Neural cell (in vitro differentiated cells): ENCODE measurements around the gene NHS. TPM values are rescaled to one million over a fixed set of nuclear protein-coding genes. Genes with fewer than 3 reads are reported as not detected.

Experiments
- H2AFZ ChIP-seq: fragments of 200-600, 300-800 bp; sonication (generic), shearing (Covaris generic); 2 replicates; pipeline ENCODE4 v1.6.0; 2014; ENCODE audit warnings: low read depth, mild to moderate bottlenecking, antibody characterized with exemption, low read length, moderate library complexity
- H3F3A ChIP-seq: fragments of 200-600 bp; shearing (Covaris generic); 2 replicates; pipeline ENCODE4 v1.6.1; 2016; ENCODE audit warnings: mild to moderate bottlenecking, moderate library complexity, mixed read lengths, antibody characterized with exemption, low read length; ENCODE audit not compliant: insufficient read depth, poor library complexity, severe bottlenecking
- H3K27ac ChIP-seq: fragments of 200-600, 300-800 bp; sonication (generic), shearing (Covaris generic); 2 replicates; pipeline ENCODE4 v1.5.1; 2014; ENCODE audit warnings: mild to moderate bottlenecking, low read length, moderate library complexity
- H3K27me3 ChIP-seq: fragments of 300-800, 200-600 bp; sonication (generic), shearing (Covaris generic); 2 replicates; pipeline ENCODE4 v1.6.0; 2014; ENCODE audit warnings: mild to moderate bottlenecking, low read depth, low read length, moderate library complexity; ENCODE audit not compliant: insufficient read depth
- H3K36me3 ChIP-seq: fragments of 300-800, 200-600 bp; sonication (generic), shearing (Covaris generic); 2 replicates; pipeline ENCODE4 v1.5.1; 2014; ENCODE audit warnings: mild to moderate bottlenecking, antibody characterized with exemption, low read length, moderate library complexity; ENCODE audit not compliant: insufficient read depth
- H3K4me2 ChIP-seq: fragments of 300-800, 200-600 bp; sonication (generic), shearing (Covaris generic); 2 replicates; pipeline ENCODE4 v1.6.0; 2014; ENCODE audit warnings: mild to moderate bottlenecking, low read length
- H3K4me3 ChIP-seq: fragments of 300-800, 200-600 bp; sonication (generic), shearing (Covaris generic); 2 replicates; pipeline ENCODE4 v1.5.1; 2014; ENCODE audit warnings: mild to moderate bottlenecking, low read length, moderate library complexity
- H3K79me2 ChIP-seq: fragments of 200-600 bp; shearing (Covaris generic); replicated peaks from 2 replicates; pipeline ENCODE4 v1.6.0; 2014; ENCODE audit warnings: mild to moderate bottlenecking, low read length, moderate library complexity; ENCODE audit not compliant: insufficient read depth
- H3K9ac ChIP-seq: fragments of 300-800, 200-600 bp; sonication (generic), shearing (Covaris generic); 2 replicates; pipeline ENCODE4 v1.6.1; 2016; ENCODE audit warnings: mild to moderate bottlenecking, low read length, mixed read lengths
- H3K9me2 ChIP-seq: fragments of 200-600 bp; shearing (Covaris generic); 2 replicates; pipeline ENCODE4 v1.6.1; 2016; ENCODE audit warnings: mild to moderate bottlenecking, low read length, mixed read lengths; ENCODE audit not compliant: insufficient read depth
- H3K9me3 ChIP-seq: fragments of 200-600, 300-800 bp; sonication (generic), shearing (Covaris generic); 2 replicates; pipeline ENCODE4 v1.6.1; 2016; ENCODE audit warnings: mild to moderate bottlenecking, mixed run types, low read length, moderate library complexity, mixed read lengths
- H4K20me1 ChIP-seq: fragments of 200-600 bp; shearing (Covaris generic); 2 replicates; pipeline ENCODE4 v1.6.1; 2016; ENCODE audit warnings: mild to moderate bottlenecking, mixed run types; ENCODE audit not compliant: insufficient read depth
- CTCF ChIP-seq: fragments of 450-650 bp; IDR thresholded peaks from 2 replicates; pipeline ENCODE4 v1.5.1; 2014; ENCODE audit warnings: antibody characterized with exemption, mild to moderate bottlenecking, moderate library complexity; ENCODE audit not compliant: poor library complexity, severe bottlenecking
- EP300 ChIP-seq: fragments of 450-650 bp; conservative IDR thresholded peaks from 2 replicates; pipeline ENCODE4 v1.6.1; 2014; ENCODE audit warnings: antibody characterized with exemption, mild to moderate bottlenecking, moderate library complexity; ENCODE audit not compliant: poor library complexity, severe bottlenecking
- EZH2 ChIP-seq: fragments of 200-600, 300-800 bp; shearing (Covaris generic), sonication (generic); IDR thresholded peaks from 2 replicates; pipeline ENCODE4 v1.6.1; 2014; ENCODE audit warnings: antibody characterized with exemption, low read length, borderline replicate concordance, mild to moderate bottlenecking; ENCODE audit not compliant: insufficient read depth, poor library complexity, severe bottlenecking
- MXI1 ChIP-seq: fragments of 450-650 bp; conservative IDR thresholded peaks from 2 replicates; pipeline ENCODE4 v1.6.1; 2014; ENCODE audit warnings: antibody characterized with exemption, mild to moderate bottlenecking; ENCODE audit not compliant: poor library complexity, severe bottlenecking
- POLR2AphosphoS5 ChIP-seq: IDR thresholded peaks from 2 replicates; pipeline ENCODE4 v1.6.1; 2012
- RAD21 ChIP-seq: fragments of 450-650 bp; conservative IDR thresholded peaks from 2 replicates; pipeline ENCODE4 v1.6.1; 2014; ENCODE audit warnings: antibody characterized with exemption, mild to moderate bottlenecking, moderate library complexity
- REST ChIP-seq: IDR thresholded peaks from 2 replicates; pipeline ENCODE4 v1.6.1; 2012; ENCODE audit warnings: borderline replicate concordance
- SMC3 ChIP-seq: fragments of 450-650 bp; conservative IDR thresholded peaks from 2 replicates; pipeline ENCODE4 v1.6.1; 2014; ENCODE audit warnings: antibody characterized with exemption, mild to moderate bottlenecking, moderate library complexity; ENCODE audit not compliant: poor library complexity
- TAF1 ChIP-seq: IDR thresholded peaks from 2 replicates; pipeline ENCODE4 v1.6.1; 2012; ENCODE audit warnings: low read depth
- polyA plus RNA-seq: library from polyadenylated mRNA; depleted of rRNA; stranded (reverse); fragments of >200 nt; gene quantifications from 2 replicates; pipeline ENCODE4 v1.2.3, GENCODE V29; 2014

NHS gene
- polyA plus RNA-seq, 1 donor from 2014 or later, result 1.9 TPM

- no peaks in the 10 kb centered on the region for H3K9me2 ChIP-seq
- no peak overlapping the region for H3K27ac ChIP-seq
- H3K36me3 ChIP-seq, result no peaks in the 10 kb centered on the region
- H3K79me2 ChIP-seq, result no peaks in the 10 kb centered on the region
- TF ChIP-seq TAF1 (no peak), MXI1 (no peak), EZH2 (no peak), EP300 (no peak), RAD21 (no peak), REST (no peak), POLR2AphosphoS5 (no peak), CTCF (no peak), SMC3 (no peak)
- no peak overlapping the region for H2AFZ ChIP-seq
- no peak overlapping the region for H3K4me2 ChIP-seq
- H3K27me3 ChIP-seq, result no peaks in the 10 kb centered on the region
- H3K4me3 ChIP-seq, result no peak overlapping the region
- no peaks in the 10 kb centered on the region for H3K9me3 ChIP-seq
- no peaks in the 10 kb centered on the region for H3F3A ChIP-seq
- no peaks in the 10 kb centered on the region for H4K20me1 ChIP-seq
- H3K9ac ChIP-seq, result no peak overlapping the region
These were observed 106.1 kb downstream of the NHS start for GRCh38 chrX:17481086-17481485.

- Histone ChIP-seq H3K27me3 (no peaks in the 10 kb centered on the region), H3F3A (no peaks in the 10 kb centered on the region), H3K9me3 (no peaks in the 10 kb centered on the region), H3K27ac (no peak overlapping the region), H3K79me2 (no peaks in the 10 kb centered on the region), H3K36me3 (no peaks in the 10 kb centered on the region), H4K20me1 (no peaks in the 10 kb centered on the region), H3K9ac (no peak overlapping the region), H3K9me2 (no peaks in the 10 kb centered on the region), H3K4me2 (no peak overlapping the region), H2AFZ (no peak overlapping the region), H3K4me3 (no peak overlapping the region)
- no peak for TF ChIP-seq EP300
- no peak for TF ChIP-seq CTCF
- no peak for TF ChIP-seq RAD21
- TF ChIP-seq EZH2, result no peak
- TF ChIP-seq POLR2AphosphoS5, result no peak
- TF ChIP-seq TAF1, result no peak
- TF ChIP-seq SMC3, result no peak
- no peak for TF ChIP-seq REST
- no peak for TF ChIP-seq MXI1
These were observed 109.6 kb downstream of the NHS start for GRCh38 chrX:17484592-17484991.
